Uterus (tissue), 2 donors: ENCODE measurements around the gene KCNQ2.

Source experiments
- CTCF ChIP-seq, 4 experiments: fragments of 200-600 bp in 2 of 4; fragments of 450-650 bp in 2 of 4; sonication (generic) in 2 of 4; IDR thresholded peaks; one replicate each; pipeline ENCODE4 v1.5.1; 2016 to 2019; ENCODE audit warnings: antibody characterized with exemption in 4 of 4, mild to moderate bottlenecking in 2 of 4, moderate library complexity in 1 of 4
- POLR2A ChIP-seq, 2 donors: fragments of 450-650 bp; IDR thresholded peaks; one replicate each; pipeline ENCODE4 v1.6.1; 2016; ENCODE audit warnings: antibody characterized with exemption in 2 of 2, mild to moderate bottlenecking in 1 of 2, moderate library complexity in 1 of 2

DNA sequence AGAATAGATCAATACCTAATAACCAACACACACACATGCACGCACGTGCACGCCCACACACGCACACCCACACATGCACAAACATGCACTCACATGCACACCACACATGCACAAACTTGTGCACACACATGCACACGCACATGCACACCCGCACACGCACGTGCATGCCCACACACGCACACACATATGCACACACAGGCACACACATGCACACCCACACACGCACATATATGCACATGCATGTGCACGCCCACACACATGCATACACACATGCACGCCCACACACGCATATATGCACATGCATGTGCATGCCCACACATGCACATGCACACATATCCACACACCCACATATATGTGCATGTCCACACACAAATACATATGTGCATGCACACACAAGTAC lies 85.1 kb downstream of the KCNQ2 start:
- TF ChIP-seq CTCF (IDR thresholded peaks at IDR 0.05) (no peak), POLR2A (IDR thresholded peaks at IDR 0.05) (no peak)
